Measurements from ENCODE around the gene PEAK3.

PEAK3 gene

GRCh38 chr19:2235381-2236063, 46.5 kb downstream of the PEAK3 start:
- ATAC-seq: peak; percentile 3

GRCh38 chr19:2234996-2235380, 47.0 kb downstream of the PEAK3 start:
- ATAC-seq: no peak

- no peak for ATAC-seq
These were observed 48.2 kb downstream of the PEAK3 start for GRCh38 chr19:2233601-2234280.

- no peak for ATAC-seq
These were observed 49.5 kb downstream of the PEAK3 start for GRCh38 chr19:2232286-2233151.

GRCh38 chr19:2231621-2232221, 50.3 kb downstream of the PEAK3 start:
- ATAC-seq: no peak

GRCh38 chr19:2230807-2231533, 51.0 kb downstream of the PEAK3 start:
- no peak for ATAC-seq

GRCh38 chr19:2230033-2230531, 51.9 kb downstream of the PEAK3 start:
- ATAC-seq: no peak

GRCh38 chr19:2229103-2230032, 52.6 kb downstream of the PEAK3 start:
- ATAC-seq: no peak

GRCh38 chr19:2228157-2229030, 53.6 kb downstream of the PEAK3 start:
- ATAC-seq: no peak

GRCh38 chr19:2227415-2228156, 54.4 kb downstream of the PEAK3 start:
- ATAC-seq: no peak

GRCh38 chr19:2226840-2227360, 55.1 kb downstream of the PEAK3 start:
- no peak for ATAC-seq

- no peak for ATAC-seq
These were observed 55.7 kb downstream of the PEAK3 start for GRCh38 chr19:2226051-2226839.

GRCh38 chr19:2225415-2226050, 56.4 kb downstream of the PEAK3 start:
- no peak for ATAC-seq

GRCh38 chr19:2224754-2225349, 57.1 kb downstream of the PEAK3 start:
- ATAC-seq: no peak

Data from activated CD4-positive, CD25-positive, alpha-beta regulatory T cell treated with anti-CD3 and anti-CD28 coated beads, Interleukin-2, amount 50 U/mL, for 24 hours (primary cell).